GM21737 (cell line): ENCODE results near the gene CATSPER3.

Source experiments
- ATAC-seq: cut with Tn5 transposase; IDR thresholded peaks from one replicate; pipeline ENCODE4 v1.9.1; 2021; ENCODE audit warnings: mild to moderate bottlenecking, moderate library complexity; ENCODE audit not compliant: unreplicated experiment

Gene CATSPER3

GRCh38 chr5:135009736-135010501 lies 42.2 kb downstream of the CATSPER3 start:
- no peak for ATAC-seq

DNA sequence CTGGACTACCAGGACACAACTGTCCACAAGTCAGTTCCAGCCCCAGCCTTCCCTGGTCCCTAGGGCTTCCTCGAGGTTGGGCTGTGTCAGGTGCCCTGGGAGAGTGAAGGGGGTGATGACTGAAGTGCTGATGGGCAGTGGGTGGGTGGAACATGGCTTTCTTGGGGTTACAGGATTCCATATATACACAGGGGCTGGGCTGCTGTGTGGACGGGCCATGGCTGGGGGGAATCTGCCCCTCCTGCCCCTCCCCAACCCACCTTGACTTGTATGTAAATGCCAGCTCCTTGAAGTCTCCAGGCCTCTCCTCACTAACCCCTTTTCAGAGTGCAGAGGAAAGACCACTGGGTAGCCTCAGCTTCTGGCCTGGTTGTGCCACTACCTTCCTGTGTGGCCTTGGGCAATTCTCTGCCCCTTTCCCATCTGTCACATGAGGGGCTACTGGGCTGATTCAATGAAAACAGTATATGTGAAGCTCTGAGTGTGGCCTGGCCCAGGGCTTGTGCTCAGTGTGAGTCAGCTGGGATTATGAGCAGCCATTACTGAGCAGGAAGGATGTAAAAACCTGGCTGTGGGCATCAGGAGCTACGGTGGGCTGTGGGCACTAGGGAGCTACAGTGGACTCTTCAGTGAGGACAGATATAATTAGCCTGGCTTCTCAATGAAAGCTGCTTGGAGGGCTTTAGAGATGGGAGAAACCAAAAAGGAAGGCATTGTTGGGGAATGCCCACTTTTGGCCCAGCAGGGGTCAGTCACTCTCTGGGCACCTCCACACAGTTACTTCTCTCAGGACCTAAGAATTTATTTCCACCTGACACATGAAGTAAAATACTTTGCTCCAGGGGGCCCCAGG lies 43.0 kb downstream of the CATSPER3 start:
- no peak for ATAC-seq

DNA sequence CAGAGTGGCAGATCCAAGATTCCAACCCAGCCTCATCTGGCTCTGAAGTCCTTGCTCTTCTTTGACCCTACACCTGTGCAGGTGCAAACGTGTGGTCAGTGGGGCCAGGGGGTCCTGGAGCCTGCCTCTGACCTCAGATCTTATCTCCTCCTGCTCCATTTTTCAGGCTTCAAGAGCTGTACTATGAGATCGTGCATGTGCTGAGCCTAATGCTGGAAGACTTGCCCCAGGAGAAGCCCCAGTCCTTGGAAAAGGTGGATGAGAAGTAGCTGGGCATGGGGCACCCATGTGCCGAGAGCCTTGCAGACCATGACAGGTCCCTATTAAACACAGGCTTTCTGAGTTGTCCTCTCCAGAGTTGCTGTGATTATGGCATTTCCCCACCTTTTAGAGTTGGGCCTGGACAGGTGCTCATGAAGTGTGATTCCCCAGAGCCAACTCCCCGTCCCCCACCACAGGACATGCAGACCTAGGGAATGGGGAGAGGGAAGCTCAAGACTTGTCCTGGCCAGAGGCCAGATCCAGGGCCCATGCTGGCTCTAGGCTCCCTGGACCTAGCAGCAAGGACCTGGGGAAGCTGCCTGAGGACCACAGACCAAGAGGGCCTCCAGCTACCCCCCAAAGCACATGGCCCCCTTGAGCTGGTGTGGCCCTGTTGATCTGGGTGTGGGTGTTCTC lies 43.8 kb downstream of the CATSPER3 start:
- no peak for ATAC-seq

- no peak for ATAC-seq
These were observed 44.4 kb downstream of the CATSPER3 start for GRCh38 chr5:135012033-135012588.

GRCh38 chr5:135012951-135013391 lies 45.3 kb downstream of the CATSPER3 start:
- ATAC-seq: no peak

GRCh38 chr5:135013445-135013844 lies 45.7 kb downstream of the CATSPER3 start:
- no peak for ATAC-seq

- no peak for ATAC-seq
These were observed 46.4 kb downstream of the CATSPER3 start for GRCh38 chr5:135013947-135014570.

GRCh38 chr5:135015942-135016341 lies 48.2 kb downstream of the CATSPER3 start:
- no peak for ATAC-seq

GRCh38 chr5:135016861-135017290 lies 49.2 kb downstream of the CATSPER3 start:
- ATAC-seq: no peak

DNA sequence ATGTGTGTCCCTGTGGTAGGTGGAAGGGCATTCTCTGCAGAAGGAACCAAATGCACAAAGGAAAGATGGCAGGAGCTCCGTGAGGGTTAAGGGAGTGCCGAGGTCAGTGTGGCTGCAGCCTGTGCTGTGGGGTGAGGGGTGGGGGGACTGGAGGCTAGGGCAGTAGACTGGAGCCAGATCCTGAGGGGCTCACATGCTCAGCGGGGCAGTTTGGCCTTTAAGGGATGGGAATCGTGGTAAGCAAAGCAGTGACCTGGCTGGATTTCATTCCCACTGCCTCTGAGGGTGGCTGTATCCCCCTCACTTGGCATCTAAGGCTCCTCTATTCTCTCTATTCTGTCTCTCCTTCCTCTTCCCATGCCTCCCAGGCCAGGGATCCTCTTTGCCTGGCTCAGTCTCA lies 50.8 kb downstream of the CATSPER3 start:
- ATAC-seq: no peak

- ATAC-seq: no peak
These were observed 51.6 kb downstream of the CATSPER3 start for GRCh38 chr5:135019314-135019713.

DNA sequence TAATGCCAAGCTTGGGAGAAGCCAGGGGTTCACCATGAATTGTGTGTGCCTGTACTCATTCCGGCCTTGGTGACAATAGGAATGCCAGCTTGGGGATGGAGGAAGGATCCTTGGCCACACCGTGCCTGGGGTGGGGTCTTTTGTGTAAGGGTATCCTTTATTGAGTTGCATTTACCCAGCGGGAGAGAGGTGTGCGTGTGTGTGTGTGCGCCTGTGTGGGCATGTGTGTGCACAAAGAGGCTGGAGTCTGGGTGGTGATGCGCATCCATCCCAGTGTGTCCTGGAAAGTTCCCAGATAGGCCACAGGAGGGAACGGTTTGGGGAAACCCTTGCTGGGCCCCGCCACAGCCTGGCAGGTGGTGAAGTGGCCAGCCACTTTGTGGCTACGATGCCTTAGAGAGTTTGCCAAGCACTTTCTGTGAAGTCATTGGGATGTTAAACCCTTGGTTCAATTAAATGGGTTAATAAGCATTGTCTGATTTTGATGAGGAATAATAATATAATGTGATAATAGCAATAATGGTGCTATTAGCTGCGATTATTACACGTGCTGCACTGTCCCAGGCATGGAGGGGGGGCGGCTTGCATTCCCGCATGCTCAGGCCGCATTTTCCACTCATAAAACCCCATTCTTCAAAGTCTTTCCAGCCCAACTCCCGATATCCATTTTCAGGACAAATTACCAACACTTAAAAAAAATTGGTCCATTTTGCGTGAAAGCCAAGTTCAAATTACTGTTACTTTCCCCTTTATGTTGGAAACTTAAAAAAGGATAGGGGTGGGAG lies 52.6 kb downstream of the CATSPER3 start:
- ATAC-seq: no peak

- ATAC-seq: no peak
These were observed 57.4 kb downstream of the CATSPER3 start for GRCh38 chr5:135024956-135025729.

- ATAC-seq: no peak
These were observed 58.3 kb downstream of the CATSPER3 start for GRCh38 chr5:135025730-135026644.

GRCh38 chr5:135026645-135027265 lies 59.0 kb downstream of the CATSPER3 start:
- ATAC-seq: no peak

DNA sequence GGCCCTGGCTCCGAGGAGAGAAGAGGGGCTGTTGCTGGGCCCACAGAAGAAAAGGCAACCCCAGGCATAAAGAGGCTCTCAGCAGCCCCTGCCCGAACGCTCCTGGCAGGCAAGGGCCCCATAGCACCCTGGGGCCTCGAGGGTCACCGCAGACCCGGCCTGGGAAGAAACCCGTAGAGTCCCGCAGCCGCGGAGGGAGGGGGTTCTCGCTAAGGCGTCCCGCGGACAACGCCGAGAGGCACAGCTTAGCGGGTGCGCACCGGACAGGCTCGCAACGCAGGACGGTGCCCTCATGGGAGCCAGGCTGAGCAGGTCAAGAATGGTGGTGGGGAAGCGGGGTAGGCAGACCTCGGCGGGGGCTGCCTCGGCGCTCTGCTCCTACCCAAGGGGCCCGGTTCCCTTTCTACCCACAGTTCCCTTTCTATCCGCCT lies 59.6 kb downstream of the CATSPER3 start:
- no peak for ATAC-seq
